ENCODE measurements around the gene TOX2.

The TOX2 gene

GRCh38 chr20:43941476-43942200 is 27.0 kb downstream of the TOX2 start:
- peak; percentile 57 for DNase-seq

- no peak for DNase-seq
Measured at GRCh38 chr20:43942201-43942590, 27.5 kb downstream of the TOX2 start.

- DNase-seq = no peak
Measured at GRCh38 chr20:43942667-43943285, 28.1 kb downstream of the TOX2 start.

DNA sequence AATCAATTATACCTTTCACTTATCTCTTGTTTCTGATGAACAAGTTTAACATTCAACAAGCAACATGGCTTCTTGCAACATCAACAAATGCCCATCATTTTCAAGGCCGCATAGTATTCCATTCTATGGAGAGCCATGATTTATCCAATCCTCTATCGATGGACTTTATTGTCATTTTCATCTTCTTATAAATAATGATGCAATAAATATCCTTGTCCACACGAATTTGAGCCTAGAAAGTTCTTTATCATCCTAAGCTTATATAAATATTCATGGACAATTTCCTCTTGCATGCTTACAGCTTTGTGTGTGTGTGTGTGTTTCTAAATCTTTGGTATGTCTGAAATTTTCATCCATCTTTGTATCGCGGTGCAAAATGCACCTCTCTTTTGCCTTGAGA is 29.1 kb downstream of the TOX2 start:
- DNase-seq = no peak

GRCh38 chr20:43944653-43945235 is 30.1 kb downstream of the TOX2 start:
- no peak for DNase-seq

DNA sequence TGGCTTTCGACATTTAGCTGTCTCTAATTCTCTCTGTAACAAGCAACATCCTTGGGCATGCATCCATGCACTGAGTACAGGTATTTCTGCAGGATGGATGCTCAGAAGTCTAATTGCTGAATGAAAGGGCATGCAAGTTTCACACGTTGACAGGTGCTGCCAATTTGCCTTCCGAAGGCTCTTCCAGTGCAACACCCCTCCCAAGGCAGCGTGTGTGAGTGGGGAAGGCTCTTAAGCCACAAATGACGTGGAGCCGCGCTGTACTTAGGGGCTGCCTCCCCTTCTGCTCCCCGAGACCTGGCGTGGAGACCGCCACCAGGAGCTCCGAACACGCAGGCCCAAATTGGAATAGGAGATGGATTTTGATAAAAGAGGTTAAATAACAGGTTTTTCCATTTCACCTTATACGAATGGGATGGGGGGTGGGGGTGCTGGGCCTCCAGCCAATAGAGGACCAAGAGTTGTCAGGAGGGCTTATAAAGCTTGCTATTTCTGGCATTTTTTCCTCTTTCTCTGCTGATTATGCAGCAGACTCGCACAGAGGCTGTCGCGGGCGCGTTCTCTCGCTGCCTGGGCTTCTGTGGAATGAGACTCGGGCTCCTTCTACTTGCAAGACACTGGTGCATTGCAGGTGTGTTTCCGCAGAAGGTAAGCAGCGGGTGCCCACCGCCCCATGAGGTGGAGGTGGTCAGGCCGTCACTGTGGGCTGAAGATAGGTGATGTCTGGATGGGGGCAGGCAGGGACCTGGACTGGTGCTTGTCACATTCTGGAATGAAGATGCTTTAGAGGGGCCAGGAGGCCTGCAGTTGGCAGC is 30.9 kb downstream of the TOX2 start:
- DNase-seq = no peak

GRCh38 chr20:43946206-43946491 is 31.5 kb downstream of the TOX2 start:
- DNase-seq = no peak

GRCh38 chr20:43946659-43947315 is 32.1 kb downstream of the TOX2 start:
- DNase-seq = no peak

DNA sequence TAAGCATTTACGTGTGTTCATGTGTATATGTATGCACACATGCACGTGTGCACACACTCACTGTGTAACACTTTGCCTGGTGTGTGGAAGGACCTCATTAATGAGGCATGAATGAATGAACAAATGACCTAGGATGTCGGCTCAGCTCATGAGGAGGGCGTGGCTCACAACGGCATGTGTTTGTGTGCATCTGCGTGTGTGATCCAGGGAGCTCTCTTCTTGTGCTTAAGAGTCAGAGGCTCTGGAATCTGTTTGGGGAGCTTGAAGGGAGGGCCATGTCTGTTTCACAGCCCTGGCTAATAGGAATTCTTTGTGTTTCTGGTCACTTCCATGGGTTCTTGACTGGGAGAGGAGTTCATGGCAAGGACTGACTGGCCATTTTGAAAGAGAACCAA is 32.7 kb downstream of the TOX2 start:
- DNase-seq = no peak

DNA sequence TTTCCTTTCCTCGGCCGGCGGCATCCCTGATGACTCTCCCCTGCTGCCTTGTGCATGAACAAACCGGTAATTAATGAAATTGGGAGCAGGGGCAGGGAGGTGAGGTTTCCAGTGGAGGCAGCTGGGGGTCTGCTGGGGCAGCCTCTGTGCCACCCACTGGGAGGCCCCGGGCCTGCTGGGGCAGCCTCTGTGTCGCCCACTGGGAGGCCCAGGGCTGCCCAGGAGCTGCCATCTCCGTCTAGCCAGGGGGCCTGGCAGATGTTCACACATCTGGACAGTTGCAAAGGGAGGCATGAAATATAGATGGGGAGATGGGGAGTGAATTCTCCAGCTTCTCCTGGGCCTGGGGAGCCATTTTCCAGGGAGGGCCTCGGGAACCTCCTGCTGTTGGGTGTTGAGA is 33.8 kb downstream of the TOX2 start:
- no peak for DNase-seq

- DNase-seq = no peak
Measured at GRCh38 chr20:43949248-43949647, 34.6 kb downstream of the TOX2 start.

GRCh38 chr20:43949741-43950618 is 35.3 kb downstream of the TOX2 start:
- no peak for DNase-seq

DNA sequence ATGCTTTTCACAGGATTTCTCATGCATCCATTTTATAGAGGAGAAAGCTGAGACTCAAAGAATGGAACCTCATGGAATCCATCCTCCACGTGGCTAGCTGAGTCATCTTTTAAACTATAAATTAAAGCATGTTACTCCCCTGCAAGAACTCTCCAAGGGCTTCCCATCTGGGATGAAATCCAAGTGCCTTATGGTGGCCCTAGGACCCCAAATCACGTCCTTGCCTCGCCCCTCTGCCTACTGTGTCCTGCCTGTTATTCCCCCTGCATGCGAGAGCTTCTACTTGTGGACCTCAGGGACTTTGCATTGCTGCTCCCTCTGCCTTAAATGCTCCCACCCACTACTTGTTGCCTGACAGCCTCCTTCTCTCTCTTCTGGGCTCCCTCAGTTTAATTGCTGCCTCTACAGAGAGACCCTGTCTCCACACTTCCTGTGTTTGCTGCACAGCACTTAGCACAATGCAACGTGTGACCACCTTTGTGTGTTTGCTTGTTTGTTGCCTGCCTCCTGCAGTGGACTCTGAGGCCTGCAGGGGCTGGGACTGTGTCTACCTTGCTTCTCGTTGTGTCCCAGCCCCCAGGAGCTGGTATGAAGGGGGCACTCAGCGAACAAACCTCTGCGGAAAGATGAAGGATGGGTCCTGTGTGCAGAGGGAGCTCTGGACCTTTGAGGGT is 39.4 kb downstream of the TOX2 start:
- DNase-seq = no peak

DNA sequence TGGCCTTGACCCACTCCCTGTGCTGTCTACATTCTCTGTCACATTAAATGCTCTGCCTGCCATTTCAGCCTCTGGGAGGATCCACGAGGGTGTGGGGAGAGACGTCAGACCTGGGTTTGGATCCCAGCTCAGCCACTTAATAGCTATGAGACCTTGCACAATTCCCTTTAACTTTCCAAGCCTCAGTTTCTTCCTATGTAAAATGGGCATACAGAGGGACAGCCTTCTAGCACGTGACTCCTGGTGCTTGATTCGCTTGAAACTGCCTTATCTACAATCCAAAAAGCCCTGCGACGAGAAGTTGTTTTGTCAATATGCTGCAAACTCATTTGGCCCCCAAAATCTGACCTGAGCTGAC is 40.0 kb downstream of the TOX2 start:
- DNase-seq = no peak

GRCh38 chr20:43955062-43955749 is 40.6 kb downstream of the TOX2 start:
- DNase-seq = no peak

DNA sequence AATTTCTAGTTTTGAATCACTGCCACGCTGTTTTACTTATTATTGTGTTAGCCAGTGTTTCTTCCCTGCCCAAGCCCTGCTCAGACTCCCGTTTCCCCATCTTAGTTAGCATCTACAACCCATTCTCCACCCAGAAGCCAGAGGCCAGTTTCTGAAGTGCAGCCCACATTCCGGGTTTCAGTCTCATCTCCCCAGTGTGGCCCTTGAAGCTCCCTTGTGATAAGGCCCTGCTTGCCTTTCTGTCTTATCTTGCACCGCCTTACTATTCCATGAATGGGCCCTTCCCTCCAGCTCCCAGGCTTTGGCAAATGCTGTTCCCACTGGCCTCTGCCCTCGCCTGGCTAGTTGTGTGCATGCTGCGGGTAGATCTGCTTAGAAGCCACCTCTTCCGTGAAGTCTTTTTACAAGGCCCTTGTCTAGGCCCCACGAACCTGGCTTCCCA is 41.1 kb downstream of the TOX2 start:
- no peak for DNase-seq

DNA sequence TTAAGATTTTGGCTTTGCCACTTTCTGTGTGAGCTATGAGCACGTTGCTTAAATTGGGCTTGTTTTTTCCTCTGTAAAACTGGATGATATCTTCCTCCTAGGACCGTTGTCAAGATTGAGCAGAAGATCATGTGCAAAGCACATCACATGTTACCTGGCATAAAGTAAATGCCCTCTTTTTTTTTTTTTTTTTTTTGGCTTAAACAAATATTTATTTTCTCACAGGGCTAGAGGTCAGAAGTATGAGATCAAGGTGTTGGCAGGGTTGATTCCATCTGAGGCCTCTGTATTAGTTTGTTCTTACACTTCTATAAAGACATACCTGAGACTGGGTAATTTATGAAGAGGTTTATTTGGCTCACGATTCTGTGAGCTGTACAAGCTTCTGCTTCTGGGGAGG is 42.7 kb downstream of the TOX2 start:
- DNase-seq = no peak

GRCh38 chr20:43958626-43959025 is 44.0 kb downstream of the TOX2 start:
- no peak for DNase-seq

GRCh38 chr20:43959079-43959919 is 44.6 kb downstream of the TOX2 start:
- peak; percentile 91 for DNase-seq

GRCh38 chr20:43959920-43960227 is 45.2 kb downstream of the TOX2 start:
- DNase-seq = no peak
